Parathyroid adenoma (tissue), 2 donors: ENCODE data around the gene AMPD3.

ENCODE experiments used
- H2AFZ ChIP-seq: fragments of 300-600 bp; sonication (generic); one replicate; pipeline ENCODE4 v1.7.0; 2017; ENCODE audit warnings: antibody characterized with exemption, mild to moderate bottlenecking
- H3K27ac ChIP-seq: fragments of 300-600 bp; sonication (generic); one replicate; pipeline ENCODE4 v1.7.0; 2017
- H3K27me3 ChIP-seq: fragments of 300-600 bp; sonication (generic); one replicate; pipeline ENCODE4 v1.7.0; 2017; ENCODE audit warnings: low read length; ENCODE audit not compliant: control insufficient read depth, insufficient read depth
- H3K36me3 ChIP-seq: fragments of 300-600 bp; sonication (generic); one replicate; pipeline ENCODE4 v1.7.0; 2017; ENCODE audit warnings: low read length; ENCODE audit not compliant: control insufficient read depth, insufficient read depth
- H3K4me1 ChIP-seq: fragments of 300-600 bp; sonication (generic); one replicate; pipeline ENCODE4 v1.7.0; 2017; ENCODE audit warnings: control low read depth
- H3K4me2 ChIP-seq: fragments of 300-600 bp; sonication (generic); one replicate; pipeline ENCODE4 v1.7.0; 2017; ENCODE audit warnings: low read length
- H3K4me3 ChIP-seq: fragments of 300-600 bp; sonication (generic); one replicate; pipeline ENCODE4 v1.7.0; 2017; ENCODE audit warnings: low read depth, low read length
- H3K79me2 ChIP-seq: fragments of 300-600 bp; sonication (generic); one replicate; pipeline ENCODE4 v1.7.0; 2017; ENCODE audit warnings: control low read depth
- H3K9ac ChIP-seq: fragments of 300-600 bp; sonication (generic); one replicate; pipeline ENCODE4 v1.7.0; 2017; ENCODE audit warnings: mild to moderate bottlenecking
- H3K9me3 ChIP-seq: fragments of 300-600 bp; sonication (generic); one replicate; pipeline ENCODE4 v1.7.0; 2017; ENCODE audit warnings: low read length; ENCODE audit not compliant: control insufficient read depth
- TF ChIP-seq, protein P1 (sequence below): fragments of 300-600 bp; sonication (generic); IDR thresholded peaks from one replicate; pipeline ENCODE4 v1.7.0; 2017; ENCODE audit warnings: antibody characterized with exemption, mild to moderate bottlenecking
- donor health status: primary hyperparathyroidism.

AMPD3 gene

GRCh38 chr11:10537600-10537999 is 82.5 kb downstream of the AMPD3 start:
- Histone ChIP-seq H3K4me3 (no peak overlapping the region), H3K9me3 (no peaks in the 10 kb centered on the region), H3K36me3 (no peaks in the 10 kb centered on the region), H3K4me1 (no peaks in the 10 kb centered on the region), H3K4me2 (no peak overlapping the region), H3K9ac (no peak overlapping the region), H3K27ac (no peak overlapping the region), H3K27me3 (no peaks in the 10 kb centered on the region), H2AFZ (no peak overlapping the region), H3K79me2 (no peaks in the 10 kb centered on the region)
- TF ChIP-seq, protein P1, sequence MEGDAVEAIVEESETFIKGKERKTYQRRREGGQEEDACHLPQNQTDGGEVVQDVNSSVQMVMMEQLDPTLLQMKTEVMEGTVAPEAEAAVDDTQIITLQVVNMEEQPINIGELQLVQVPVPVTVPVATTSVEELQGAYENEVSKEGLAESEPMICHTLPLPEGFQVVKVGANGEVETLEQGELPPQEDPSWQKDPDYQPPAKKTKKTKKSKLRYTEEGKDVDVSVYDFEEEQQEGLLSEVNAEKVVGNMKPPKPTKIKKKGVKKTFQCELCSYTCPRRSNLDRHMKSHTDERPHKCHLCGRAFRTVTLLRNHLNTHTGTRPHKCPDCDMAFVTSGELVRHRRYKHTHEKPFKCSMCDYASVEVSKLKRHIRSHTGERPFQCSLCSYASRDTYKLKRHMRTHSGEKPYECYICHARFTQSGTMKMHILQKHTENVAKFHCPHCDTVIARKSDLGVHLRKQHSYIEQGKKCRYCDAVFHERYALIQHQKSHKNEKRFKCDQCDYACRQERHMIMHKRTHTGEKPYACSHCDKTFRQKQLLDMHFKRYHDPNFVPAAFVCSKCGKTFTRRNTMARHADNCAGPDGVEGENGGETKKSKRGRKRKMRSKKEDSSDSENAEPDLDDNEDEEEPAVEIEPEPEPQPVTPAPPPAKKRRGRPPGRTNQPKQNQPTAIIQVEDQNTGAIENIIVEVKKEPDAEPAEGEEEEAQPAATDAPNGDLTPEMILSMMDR, result no peak

DNA sequence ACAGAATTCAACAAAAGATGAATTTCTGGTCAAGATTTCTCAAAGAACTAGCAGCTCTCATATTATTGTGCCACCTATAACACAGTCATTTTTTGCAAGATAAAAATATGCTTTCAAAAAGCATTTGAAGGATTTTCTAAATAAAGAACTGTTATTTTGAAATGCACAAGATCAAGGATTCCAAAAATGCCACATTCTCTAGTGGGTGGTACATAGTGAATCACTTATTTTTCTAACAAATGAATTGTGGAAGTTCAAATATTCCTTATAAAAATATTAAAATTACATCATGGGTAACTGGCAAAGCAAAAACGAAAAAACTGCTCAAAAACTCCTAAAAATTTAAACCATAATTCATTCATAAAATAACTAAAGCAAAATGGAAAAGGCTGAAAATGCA is 83.9 kb downstream of the AMPD3 start:
- H3K27ac ChIP-seq, result no peak overlapping the region
- H3K36me3 ChIP-seq, result no peaks in the 10 kb centered on the region
- H3K4me3 ChIP-seq, result no peak overlapping the region
- H3K27me3 ChIP-seq, result no peaks in the 10 kb centered on the region
- no peak overlapping the region for H3K4me2 ChIP-seq
- H3K9me3 ChIP-seq, result no peaks in the 10 kb centered on the region
- no peak overlapping the region for H2AFZ ChIP-seq
- no peaks in the 10 kb centered on the region for H3K79me2 ChIP-seq
- no peaks in the 10 kb centered on the region for H3K4me1 ChIP-seq
- TF ChIP-seq, protein P1, result no peak
- no peak overlapping the region for H3K9ac ChIP-seq

DNA sequence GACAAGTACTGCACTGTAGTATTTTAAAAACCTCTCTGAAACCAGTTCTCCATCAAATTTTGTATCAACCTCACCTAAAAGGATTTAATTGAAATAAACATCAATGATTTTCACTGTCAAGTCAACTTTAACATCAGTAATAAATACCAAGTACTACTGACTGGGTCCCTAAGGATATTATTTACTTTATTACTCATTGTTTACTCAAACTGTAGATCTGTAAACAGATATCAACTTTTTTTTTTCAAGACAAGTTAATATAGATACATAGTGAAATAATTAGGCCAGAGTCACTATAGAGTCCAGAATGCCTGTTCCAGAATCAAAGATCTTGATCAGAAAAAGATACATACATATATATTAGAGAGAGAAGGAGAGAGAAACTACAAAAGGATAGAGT is 84.3 kb downstream of the AMPD3 start:
- Histone ChIP-seq H3K27me3 (no peaks in the 10 kb centered on the region), H3K27ac (no peak overlapping the region), H3K4me1 (no peaks in the 10 kb centered on the region), H3K9ac (no peak overlapping the region), H3K4me2 (no peak overlapping the region), H3K9me3 (no peaks in the 10 kb centered on the region), H3K36me3 (no peaks in the 10 kb centered on the region), H3K79me2 (no peaks in the 10 kb centered on the region), H2AFZ (no peak overlapping the region), H3K4me3 (no peak overlapping the region)
- TF ChIP-seq, protein P1, result no peak

- Histone ChIP-seq H2AFZ (peak overlapping the region; percentile 93), H3K27me3 (no peaks in the 10 kb centered on the region), H3K4me3 (peak overlapping the region; percentile 69), H3K79me2 (no peaks in the 10 kb centered on the region), H3K36me3 (no peaks in the 10 kb centered on the region), H3K27ac (peak overlapping the region; percentile 82), H3K9ac (peak overlapping the region; percentile 72), H3K4me2 (peak overlapping the region; percentile 78), H3K4me1 (no peaks in the 10 kb centered on the region), H3K9me3 (no peaks in the 10 kb centered on the region)
- TF ChIP-seq, protein P1, result no peak
These were observed 85.5 kb downstream of the AMPD3 start for GRCh38 chr11:10540546-10540914.

GRCh38 chr11:10540915-10541560 is 86.0 kb downstream of the AMPD3 start, which contains the start of gene RNF141:
RNF141 (minus strand) TSS chr11:10541187; CDS start chr11:10534158, 7,029 bp downstream.
- no peaks in the 10 kb centered on the region for H3K4me1 ChIP-seq
- H3K27me3 ChIP-seq, result no peaks in the 10 kb centered on the region
- H3K9ac ChIP-seq, result peak within 1 kb of the TSS; percentile 72
- no peaks in the 10 kb centered on the region for H3K9me3 ChIP-seq
- no peaks in the 10 kb centered on the region for H3K79me2 ChIP-seq
- TF ChIP-seq, protein P1, result peak; percentile 79
- peak within 1 kb of the TSS; percentile 78 for H3K4me2 ChIP-seq
- H3K27ac ChIP-seq, result peak within 1 kb of the TSS; percentile 82
- no peaks in the 10 kb centered on the region for H3K36me3 ChIP-seq
- H3K4me3 ChIP-seq, result peak within 1 kb of the TSS; percentile 69
- H2AFZ ChIP-seq, result peak within 1 kb of the TSS; percentile 93
